GM12878 (cell line): ENCODE results near the gene MMP13. TPM values are rescaled to one million over a fixed set of nuclear protein-coding genes. Genes with fewer than 3 reads are reported as not detected.

Experiments
- ATAC-seq: fragments of 200-7000 bp; cut with Tn5 transposase; 3 replicates; pipeline ENCODE4 v1.9.1; 2020; ENCODE audit warnings: mild to moderate bottlenecking, moderate library complexity
- BruUV-seq: library from RNA; stranded (reverse); fragments of 400-500 nt; replicated peaks from 2 replicates; lab custom pipeline; 2021; lab: Mats Ljungman, UMichigan
- CTCF ChIA-PET: fragments of 300-600 bp; sonication (Branson Sonifier 250); formaldehyde crosslinking; extraction: SDS; loops from one replicate; lab custom pipeline; 2021; ENCODE audit warnings: inconsistent platforms; lab: Yijun Ruan, JAX
- POLR2A ChIA-PET: fragments of 350-600 bp; formaldehyde crosslinking; extraction: SDS; loops from one replicate; lab custom pipeline; 2021; ENCODE audit warnings: inconsistent platforms; lab: Charles Lee
- RAD21 ChIA-PET: fragments of 300-600 bp; sonication (Branson Sonifier 250); formaldehyde crosslinking; loops from one replicate; lab custom pipeline; 2023; ENCODE audit warnings: antibody characterized with exemption; ENCODE audit not compliant: unreplicated experiment; lab: Charles Lee
- SMC1A ChIA-PET: fragments of 300-600 bp; sonication (Branson Sonifier 250); formaldehyde crosslinking; loops from one replicate; lab custom pipeline; 2023; ENCODE audit not compliant: unreplicated experiment, uncharacterized antibody; lab: Charles Lee
- DNase-seq: peaks from one replicate; pipeline ENCODE4 v3.0.0-alpha.2; 2011; ENCODE audit warnings: low read depth, low spot score
- FAIRE-seq: peaks from 3 replicates; lab custom pipeline; 2011; peaks lifted over from hg19 to GRCh38; lab: Jason Lieb, UNC
- H2AFZ ChIP-seq: 2 replicates; pipeline ENCODE4 v1.6.0; 2011; ENCODE audit warnings: low read depth, low read length, control low read depth; ENCODE audit not compliant: control insufficient read depth
- H3K27ac ChIP-seq: 2 replicates; pipeline ENCODE4 v1.5.1; 2011; ENCODE audit warnings: control low read depth; ENCODE audit not compliant: control insufficient read depth, insufficient read depth
- H3K27me3 ChIP-seq, 2 experiments: replicated peaks in 1 of 2; 2 replicates each; pipeline versions ENCODE4 v1.6.0 to v1.6.1; 2011; ENCODE audit warnings: low read length in 1 of 2; ENCODE audit not compliant: control insufficient read depth in 2 of 2, insufficient read depth in 2 of 2
- H3K36me3 ChIP-seq, 2 experiments: 2 replicates each; pipeline ENCODE4 v1.5.1; 2011; ENCODE audit warnings: low read length in 1 of 2; ENCODE audit not compliant: control insufficient read depth in 2 of 2, insufficient read depth in 2 of 2
- H3K4me1 ChIP-seq: 2 replicates; pipeline ENCODE4 v1.6.1; 2011; ENCODE audit warnings: mild to moderate bottlenecking, low read length, moderate library complexity, mixed read lengths; ENCODE audit not compliant: control insufficient read depth, insufficient read depth
- H3K4me2 ChIP-seq: 2 replicates; pipeline ENCODE4 v1.6.0; 2011; ENCODE audit warnings: control low read depth; ENCODE audit not compliant: control insufficient read depth, insufficient read depth
- H3K4me3 ChIP-seq: fragments of 200-600 bp; sonication (generic); 2 replicates; pipeline ENCODE4 v1.5.1; 2016
- H3K79me2 ChIP-seq: 2 replicates; pipeline ENCODE4 v1.6.0; 2011; ENCODE audit warnings: low read length; ENCODE audit not compliant: control insufficient read depth, insufficient read depth
- H3K9ac ChIP-seq: 2 replicates; pipeline ENCODE4 v1.8.0; 2011; ENCODE audit warnings: low read length, control low read depth, mixed read lengths; ENCODE audit not compliant: control insufficient read depth, insufficient read depth
- H3K9me3 ChIP-seq: replicated peaks from 3 replicates; pipeline ENCODE4 v1.5.1; 2011; ENCODE audit warnings: mild to moderate bottlenecking, low read length; ENCODE audit not compliant: control insufficient read depth, insufficient read depth
- H4K20me1 ChIP-seq: 2 replicates; pipeline ENCODE4 v1.6.0; 2011; ENCODE audit not compliant: control insufficient read depth, insufficient read depth
- ASH2L ChIP-seq: fragments of 300-600, 200-600 bp; sonication (generic); IDR thresholded peaks from 2 replicates; pipeline ENCODE4 v1.6.1; 2017; ENCODE audit warnings: low read depth, mild to moderate bottlenecking, borderline replicate concordance
- CBFB ChIP-seq: IDR thresholded peaks from 2 replicates; pipeline ENCODE4 v1.6.1; 2016; ENCODE audit warnings: antibody characterized with exemption, low read depth
- CREM ChIP-seq: IDR thresholded peaks from 2 replicates; pipeline ENCODE4 v1.6.1; 2014; ENCODE audit warnings: antibody characterized with exemption, low read depth
- FOXM1 ChIP-seq: IDR thresholded peaks from 2 replicates; pipeline ENCODE4 v1.6.1; 2012; ENCODE audit warnings: low read depth, mild to moderate bottlenecking, inconsistent platforms, low read length, moderate library complexity
- GABPA ChIP-seq: IDR thresholded peaks from 2 replicates; pipeline ENCODE4 v1.6.1; 2014; ENCODE audit warnings: antibody characterized with exemption, low read depth, mild to moderate bottlenecking, inconsistent platforms
- HCFC1 ChIP-seq: fragments of 150-350 bp; IDR thresholded peaks from 2 replicates; pipeline ENCODE4 v1.6.1; 2014; ENCODE audit warnings: low read length
- HDAC2 ChIP-seq: fragments of 200-600 bp; sonication (generic); IDR thresholded peaks from 2 replicates; pipeline ENCODE4 v1.6.1; 2017
- IKZF1 ChIP-seq: fragments of 450-650 bp; conservative IDR thresholded peaks from 2 replicates; pipeline ENCODE4 v1.6.1; 2017; ENCODE audit warnings: antibody characterized with exemption, mild to moderate bottlenecking
- IRF4 ChIP-seq: IDR thresholded peaks from 2 replicates; pipeline ENCODE4 v1.6.1; 2011; ENCODE audit warnings: low read depth, low read length
- MEF2B ChIP-seq: fragments of 450-650 bp; IDR thresholded peaks from 2 replicates; pipeline ENCODE4 v1.6.1; 2018; ENCODE audit warnings: mild to moderate bottlenecking, moderate library complexity; ENCODE audit not compliant: partially characterized antibody, poor library complexity, severe bottlenecking
- MXI1 ChIP-seq: fragments of 150-350 bp; IDR thresholded peaks from 2 replicates; pipeline ENCODE4 v1.6.1; 2011; ENCODE audit warnings: low read depth, mild to moderate bottlenecking, inconsistent platforms, low read length, improper control_type of control experiment
- NR2C1 ChIP-seq: fragments of 450-650 bp; IDR thresholded peaks from 2 replicates; pipeline ENCODE4 v1.6.1; 2017; ENCODE audit warnings: antibody characterized with exemption, mild to moderate bottlenecking, moderate library complexity
- PAX5 ChIP-seq: IDR thresholded peaks from 2 replicates; pipeline ENCODE4 v1.6.1; 2011; ENCODE audit warnings: low read depth, low read length, borderline replicate concordance
- POU2F2 ChIP-seq: IDR thresholded peaks from 3 replicates; pipeline ENCODE4 v1.6.1; 2011; ENCODE audit warnings: low read depth, mild to moderate bottlenecking, low read length, borderline replicate concordance
- RAD21 ChIP-seq: IDR thresholded peaks from 2 replicates; pipeline ENCODE4 v1.6.1; 2011; ENCODE audit warnings: mild to moderate bottlenecking, low read depth, low read length, moderate library complexity; ENCODE audit not compliant: insufficient read depth
- RELB ChIP-seq: fragments of 450-650 bp; IDR thresholded peaks from 2 replicates; pipeline ENCODE4 v1.6.1; 2017; ENCODE audit warnings: low read depth, mild to moderate bottlenecking, moderate library complexity
- SRF ChIP-seq, 2 experiments: IDR thresholded peaks; 2 replicates each; pipeline ENCODE4 v1.6.1; 2011; ENCODE audit warnings: low read depth in 2 of 2, low read length in 2 of 2, mild to moderate bottlenecking in 1 of 2, moderate library complexity in 1 of 2
- WGBS: methylation state at CpG from one replicate; pipeline ENCODE4 v1.1.6; 2016; ENCODE audit warnings: low lambda C conversion rate; ENCODE audit not compliant: insufficient replicate concordance, insufficient coverage; ENCODE audit errors: missing lambda C conversion rate; 5-methylcytosine and 5-hydroxymethylcytosine counted together
- in situ Hi-C: fragments of 300-500 bp; cut with MboI; formaldehyde crosslinking; loops from 9 replicates; pipeline ENCODE4 v1.14.3; 2018; ENCODE audit warnings: mixed read lengths
- intact Hi-C: fragments of 100-400 bp; cut with micrococcal nuclease; formaldehyde crosslinking; loops from one replicate; pipeline ENCODE4 v1.14.2; 2022; ENCODE audit not compliant: unreplicated experiment
- polyA plus RNA-seq, 11 experiments: library from polyadenylated mRNA; depleted of rRNA in 4 of 11; unstranded in 6 of 11; stranded (reverse) in 5 of 11; fragments of >200 nt; fragmentation: Nextera tagmentation in 4 of 11; fragmentation: Illumina TruSeq in 1 of 11; extraction: Ambion mirVana in 4 of 11; extraction: Trizol in 1 of 11; gene quantifications; 1 replicate in 1 of 11; 2 replicates in 10 of 11; pipeline versions ENCODE4 v1.2.1 to v1.2.3, GENCODE V29; 2011 to 2016; ENCODE audit warnings: inconsistent platforms in 2 of 11, missing spikeins in 2 of 11, low read depth in 1 of 11
- total RNA-seq, 4 experiments: library from RNA; depleted of rRNA in 3 of 4; stranded (reverse); fragments of >200 nt in 3 of 4; fragmentation: Illumina TruSeq in 1 of 4; extraction: Trizol in 1 of 4; gene quantifications; 2 replicates each; pipeline versions ENCODE4 v1.2.1 to v1.2.3, GENCODE V29; 2013 to 2021
- TF ChIP-seq, protein P1 (sequence below): fragments of 450-650 bp; IDR thresholded peaks from 2 replicates; pipeline ENCODE4 v1.6.1; 2018; ENCODE audit warnings: borderline replicate concordance, mild to moderate bottlenecking; ENCODE audit not compliant: partially characterized antibody
- TF ChIP-seq, protein P2 (sequence below): IDR thresholded peaks from 2 replicates; pipeline ENCODE4 v1.6.1; 2012; ENCODE audit warnings: low read depth, low read length, improper control_type of control experiment

MMP13 gene
- total and polyA plus RNA-seq, 10 of the 15 experiments (the other 5 are each of a cell fraction or from before 2014, with no cell fraction given) = 0.05 TPM; not detected in 9

DNA sequence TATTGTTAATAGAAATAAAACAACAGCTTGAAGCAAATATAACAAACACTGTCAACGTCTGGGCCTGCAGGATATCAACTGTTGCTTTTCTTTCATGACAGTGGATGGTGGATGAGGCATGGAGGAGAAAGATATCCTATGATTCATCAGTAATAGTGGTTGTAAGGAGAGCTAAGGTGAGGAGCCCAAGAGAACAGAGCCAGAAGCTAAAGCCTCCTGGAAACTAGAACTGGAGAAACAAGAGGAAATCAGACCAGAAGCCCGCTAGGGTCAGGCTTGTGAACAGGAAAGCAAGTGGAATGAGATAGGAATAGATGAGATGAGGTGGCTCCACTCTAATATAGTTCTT, 43.1 kb downstream of the MMP13 start:
- RAD21 ChIA-PET = interaction anchor here (1.1 to 3.0 kb wide), 4 partner anchors 29 to 142 kb away, joined by 3 to 36 read pairs (median 4); no protein-coding TSS in a partner anchor
- Histone ChIP-seq H3K27ac (no peak overlapping the region), H3K4me1 (no peaks in the 10 kb centered on the region), H4K20me1 (no peaks in the 10 kb centered on the region), H2AFZ (no peak overlapping the region), H3K36me3 (no peaks in the 10 kb centered on the region), H3K9me3 (no peaks in the 10 kb centered on the region), H3K4me3 (no peak overlapping the region), H3K4me2 (no peak overlapping the region), H3K9ac (no peak overlapping the region), H3K79me2 (no peaks in the 10 kb centered on the region), H3K27me3 (peaks cover 0 to 2% of the 10 kb centered on the region in 2 experiments; a peak in 3 of 4 replicates)
- CTCF ChIA-PET = interaction anchor here (1.1 to 6.5 kb wide), 7 partner anchors 13 to 178 kb away, joined by 3 to 334 read pairs (median 4); no protein-coding TSS in a partner anchor
- in situ Hi-C loops (no loop called here), intact Hi-C loops (no loop called here)
- ATAC-seq (no peak), FAIRE-seq (no peak), DNase-seq (no peak)
- POLR2A ChIA-PET = no interaction called here
- no TSS peak for BruUV-seq
- WGBS = 2% methylated on average over 2 of the region's 2 CpGs
- no peak for TF ChIP-seq HDAC2
- no peak for TF ChIP-seq MXI1
- no peak for TF ChIP-seq SRF (IDR thresholded peaks at IDR 0.05; ENCODE audit: low read depth in 2 of 2, low read length in 2 of 2)
- TF ChIP-seq PAX5 = no peak
- TF ChIP-seq RELB = no peak
- TF ChIP-seq POU2F2 = no peak
- TF ChIP-seq, protein P1, sequence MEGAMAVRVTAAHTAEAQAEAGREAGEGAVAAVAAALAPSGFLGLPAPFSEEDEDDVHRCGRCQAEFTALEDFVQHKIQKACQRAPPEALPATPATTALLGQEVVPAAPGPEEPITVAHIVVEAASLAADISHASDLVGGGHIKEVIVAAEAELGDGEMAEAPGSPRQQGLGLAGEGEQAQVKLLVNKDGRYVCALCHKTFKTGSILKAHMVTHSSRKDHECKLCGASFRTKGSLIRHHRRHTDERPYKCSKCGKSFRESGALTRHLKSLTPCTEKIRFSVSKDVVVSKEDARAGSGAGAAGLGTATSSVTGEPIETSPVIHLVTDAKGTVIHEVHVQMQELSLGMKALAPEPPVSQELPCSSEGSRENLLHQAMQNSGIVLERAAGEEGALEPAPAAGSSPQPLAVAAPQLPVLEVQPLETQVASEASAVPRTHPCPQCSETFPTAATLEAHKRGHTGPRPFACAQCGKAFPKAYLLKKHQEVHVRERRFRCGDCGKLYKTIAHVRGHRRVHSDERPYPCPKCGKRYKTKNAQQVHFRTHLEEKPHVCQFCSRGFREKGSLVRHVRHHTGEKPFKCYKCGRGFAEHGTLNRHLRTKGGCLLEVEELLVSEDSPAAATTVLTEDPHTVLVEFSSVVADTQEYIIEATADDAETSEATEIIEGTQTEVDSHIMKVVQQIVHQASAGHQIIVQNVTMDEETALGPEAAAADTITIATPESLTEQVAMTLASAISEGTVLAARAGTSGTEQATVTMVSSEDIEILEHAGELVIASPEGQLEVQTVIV = no peak
- TF ChIP-seq IRF4 = no peak
- no peak for TF ChIP-seq CREM
- no peak for TF ChIP-seq CBFB
- TF ChIP-seq IKZF1 = no peak
- TF ChIP-seq ASH2L = no peak
- no peak for TF ChIP-seq NR2C1
- TF ChIP-seq GABPA = no peak
- no peak for TF ChIP-seq HCFC1
- no peak for TF ChIP-seq FOXM1
- TF ChIP-seq RAD21 = no peak
- TF ChIP-seq, protein P2, sequence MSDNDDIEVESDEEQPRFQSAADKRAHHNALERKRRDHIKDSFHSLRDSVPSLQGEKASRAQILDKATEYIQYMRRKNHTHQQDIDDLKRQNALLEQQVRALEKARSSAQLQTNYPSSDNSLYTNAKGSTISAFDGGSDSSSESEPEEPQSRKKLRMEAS = no peak
- TF ChIP-seq MEF2B = no peak
- SMC1A ChIA-PET = interaction anchor here (1.2 to 3.1 kb wide), 10 partner anchors 10 to 140 kb away, joined by 3 to 27 read pairs (median 6); no protein-coding TSS in a partner anchor
